Stimulated activated CD8-positive, alpha-beta memory T cell treated with anti-CD3 and anti-CD28 coated beads, Interleukin-4, amount 100 ng/mL, for 48 hours (primary cell): ENCODE results near the gene PPP2R3B.
"Not testable (repeated sequence)": the region's sequence is repeated elsewhere in the genome, so short reads cannot be mapped to it uniquely, and the experiment has no call there.

Source experiments
- DNase-seq: peaks from one replicate; pipeline ENCODE4 v3.0.0-alpha.2; 2020

Gene PPP2R3B

GRCh38 chrX:317424-318067 lies 69.2 kb downstream of the PPP2R3B start:
- peak; percentile 98 for DNase-seq

GRCh38 chrX:316351-317325 lies 70.1 kb downstream of the PPP2R3B start:
- DNase-seq: no peak

- no peak for DNase-seq
Measured at GRCh38 chrX:314781-315595, 71.7 kb downstream of the PPP2R3B start.

GRCh38 chrX:314049-314448 lies 72.7 kb downstream of the PPP2R3B start:
- DNase-seq: no peak

- DNase-seq: no peak
Measured at GRCh38 chrX:313546-313945, 73.2 kb downstream of the PPP2R3B start.

GRCh38 chrX:312621-313331 lies 73.9 kb downstream of the PPP2R3B start:
- no peak for DNase-seq

GRCh38 chrX:311156-312129 lies 75.3 kb downstream of the PPP2R3B start:
- DNase-seq: no peak

- no peak for DNase-seq
Measured at GRCh38 chrX:310621-311155, 76.0 kb downstream of the PPP2R3B start.

GRCh38 chrX:308821-309520 lies 77.7 kb downstream of the PPP2R3B start:
- no peak for DNase-seq

GRCh38 chrX:307261-308111 lies 79.2 kb downstream of the PPP2R3B start:
- no peak for DNase-seq

- not testable (repeated sequence) for DNase-seq
Measured at GRCh38 chrX:306614-307251, 80.0 kb downstream of the PPP2R3B start.

GRCh38 chrX:305781-306613 lies 80.7 kb downstream of the PPP2R3B start:
- DNase-seq: not testable (repeated sequence)

GRCh38 chrX:302975-303374 lies 83.7 kb downstream of the PPP2R3B start:
- no peak for DNase-seq

GRCh38 chrX:300334-300733 lies 86.4 kb downstream of the PPP2R3B start:
- DNase-seq: no peak

- no peak for DNase-seq
Measured at GRCh38 chrX:298993-299392, 87.7 kb downstream of the PPP2R3B start.

GRCh38 chrX:295136-295535 lies 91.6 kb downstream of the PPP2R3B start:
- no peak for DNase-seq
